ENCODE data around the gene FAM120B.

FAM120B gene

GRCh38 chr6:170306324-170307079 lies at the start of gene FAM120B:
Gene FAM120B, plus strand, starts transcription at chr6:170306758. Its CDS starts 10,633 bp downstream, at chr6:170317391.
- no peak for TF ChIP-seq CTCF (IDR thresholded peaks at IDR 0.05; ENCODE audit: insufficient read depth, low read depth, low read length, missing control alignments)
- DNase-seq (ENCODE audit: low read depth): peak; percentile 96
- peak within 1 kb of the TSS; percentile 93 for H3K4me3 ChIP-seq (ENCODE audit: low read length)

DNA sequence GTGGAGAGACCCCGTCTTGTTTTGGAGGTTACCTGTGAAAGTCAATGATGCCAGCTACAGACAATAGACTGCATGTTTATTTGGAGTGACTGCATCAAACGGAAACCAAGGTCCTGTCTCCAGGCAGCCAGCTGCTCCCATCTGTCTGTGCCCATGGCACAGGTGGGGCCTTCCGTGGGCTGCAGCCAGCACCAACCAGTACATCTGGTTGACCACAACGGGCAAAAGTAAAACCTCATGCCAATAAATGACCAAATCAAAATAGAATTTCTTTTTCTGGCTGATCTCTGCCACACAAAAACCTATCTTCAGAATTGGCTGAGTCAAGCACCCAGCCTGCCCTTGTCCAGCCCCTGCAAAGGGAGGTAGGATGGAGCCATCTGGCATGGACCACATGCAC lies 49.2 kb upstream of the FAM120B start:
- no peak overlapping the region for H3K4me3 ChIP-seq (ENCODE audit: low read length)
- no peak for TF ChIP-seq CTCF (IDR thresholded peaks at IDR 0.05; ENCODE audit: insufficient read depth, low read depth, low read length, missing control alignments)
- no peak for DNase-seq (ENCODE audit: low read depth)

GRCh38 chr6:170258407-170258806 lies 48.2 kb upstream of the FAM120B start:
- DNase-seq (ENCODE audit: low read depth): no peak
- TF ChIP-seq CTCF (IDR thresholded peaks at IDR 0.05; ENCODE audit: insufficient read depth, low read depth, low read length, missing control alignments): no peak
- H3K4me3 ChIP-seq (ENCODE audit: low read length): no peak overlapping the region

DNA sequence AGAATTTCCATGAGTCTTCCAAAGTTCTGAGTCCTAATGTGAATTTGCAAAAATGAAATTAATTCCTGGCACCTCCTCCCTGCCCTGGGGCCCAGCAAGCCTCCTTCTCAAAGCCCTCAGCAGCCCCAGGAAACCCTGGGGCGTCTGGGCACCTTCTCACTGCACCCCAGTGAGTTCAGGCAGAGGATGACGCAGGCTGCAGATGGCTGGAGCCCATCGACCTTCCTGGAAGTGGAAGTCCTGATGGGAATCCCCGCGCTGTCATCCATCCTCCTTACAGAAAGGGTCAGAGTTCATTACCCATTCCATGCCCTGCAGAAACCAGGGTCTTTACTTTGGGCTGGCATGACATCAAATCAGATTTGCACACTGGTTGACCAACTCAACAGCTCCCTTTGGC lies 47.3 kb upstream of the FAM120B start:
- no peak for DNase-seq (ENCODE audit: low read depth)
- H3K4me3 ChIP-seq (ENCODE audit: low read length): no peak overlapping the region
- no peak for TF ChIP-seq CTCF (IDR thresholded peaks at IDR 0.05; ENCODE audit: insufficient read depth, low read depth, low read length, missing control alignments)

DNA sequence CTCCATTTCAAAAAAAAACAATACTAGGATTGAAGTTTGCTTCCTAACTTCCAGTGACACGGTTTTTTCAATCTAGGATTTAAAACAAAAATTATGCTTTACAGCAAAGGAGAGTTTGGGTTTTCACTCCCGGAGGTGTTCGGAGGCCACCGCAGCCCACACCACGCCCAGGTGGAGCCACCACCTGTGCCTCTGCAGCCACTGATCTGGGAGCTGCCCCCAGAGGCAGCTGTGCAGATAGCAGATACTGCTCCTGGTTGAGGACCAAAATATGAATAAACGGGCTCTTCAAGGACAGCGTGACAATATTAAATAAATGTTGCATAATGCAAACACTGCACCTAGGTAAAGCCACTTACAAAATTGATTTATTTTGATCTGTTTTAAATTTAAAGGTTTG lies 45.9 kb upstream of the FAM120B start:
- DNase-seq (ENCODE audit: low read depth): no peak
- no peak overlapping the region for H3K4me3 ChIP-seq (ENCODE audit: low read length)
- peak; percentile 17 for TF ChIP-seq CTCF (IDR thresholded peaks at IDR 0.05; ENCODE audit: insufficient read depth, low read depth, low read length, missing control alignments)

DNA sequence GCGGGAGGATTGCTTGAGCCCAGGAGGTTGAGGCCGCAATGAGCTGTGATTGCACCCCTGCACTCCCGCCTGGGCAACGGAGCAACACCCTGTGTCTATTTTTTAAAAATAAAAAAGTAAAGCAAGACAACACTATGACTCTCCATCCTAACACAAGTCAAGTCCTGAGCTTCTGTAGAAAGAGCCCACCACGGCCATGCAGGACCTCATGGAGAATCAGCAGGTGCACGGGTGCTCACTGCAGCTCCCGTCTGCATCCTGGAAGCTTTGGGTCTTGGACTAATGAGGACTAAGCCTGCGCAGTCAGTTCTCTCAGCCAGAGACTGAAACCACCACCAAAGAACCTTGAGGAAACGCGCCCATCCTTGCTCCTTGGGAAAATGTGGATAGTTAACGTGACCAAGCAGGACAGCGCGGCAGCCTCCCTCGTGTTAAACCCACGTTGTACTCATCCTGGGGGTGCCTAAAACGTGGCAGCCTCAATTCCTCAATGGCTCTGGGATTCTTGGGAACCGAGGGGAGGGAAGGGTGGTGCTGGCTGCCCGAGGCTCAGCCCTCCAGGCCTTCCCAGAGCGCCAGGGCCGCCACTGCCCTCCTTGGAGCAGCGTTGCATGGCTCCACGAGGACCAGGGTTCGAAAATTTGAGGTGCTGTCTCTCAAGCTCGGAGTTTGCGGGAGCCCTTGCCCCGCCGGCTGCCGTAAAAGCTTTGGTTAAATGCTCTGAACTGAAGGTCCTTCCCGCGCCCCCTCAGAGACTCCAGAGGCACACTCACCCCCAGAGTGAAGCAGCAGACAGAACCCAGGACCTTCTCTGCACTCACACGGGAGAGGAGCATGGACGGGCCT lies 44.7 kb upstream of the FAM120B start:
- TF ChIP-seq CTCF (IDR thresholded peaks at IDR 0.05; ENCODE audit: insufficient read depth, low read depth, low read length, missing control alignments): no peak

More for the DNA sequence above, 44.7 kb upstream of the FAM120B start:
- no peak overlapping the region for H3K4me3 ChIP-seq (ENCODE audit: low read length)
- DNase-seq (ENCODE audit: low read depth): no peak

Measured in epithelial cell of esophagus (primary cell).